ENCODE measurements around the gene CGAS. TPM values are rescaled to one million over a fixed set of nuclear protein-coding genes. Genes with fewer than 3 reads are reported as not detected.
A peak's percentile ranks its signal among the peaks of the same experiment; 100 is the strongest.
"Not testable (repeated sequence)": the region's sequence is repeated elsewhere in the genome, so short reads cannot be mapped to it uniquely, and the experiment has no call there.

CGAS gene
- total and polyA plus RNA-seq, 7 donors = 1.2 to 5.8 (median 5.0) TPM

- H3K4me1 ChIP-seq = peaks cover 0 to 11% (median 2%) of the 10 kb centered on the region in 4 donors
- H3K4me3 ChIP-seq = no peak overlapping the region
- 94% methylated on average over 3 of the region's 3 CpGs for WGBS, 2 donors
- TF ChIP-seq, protein P1, sequence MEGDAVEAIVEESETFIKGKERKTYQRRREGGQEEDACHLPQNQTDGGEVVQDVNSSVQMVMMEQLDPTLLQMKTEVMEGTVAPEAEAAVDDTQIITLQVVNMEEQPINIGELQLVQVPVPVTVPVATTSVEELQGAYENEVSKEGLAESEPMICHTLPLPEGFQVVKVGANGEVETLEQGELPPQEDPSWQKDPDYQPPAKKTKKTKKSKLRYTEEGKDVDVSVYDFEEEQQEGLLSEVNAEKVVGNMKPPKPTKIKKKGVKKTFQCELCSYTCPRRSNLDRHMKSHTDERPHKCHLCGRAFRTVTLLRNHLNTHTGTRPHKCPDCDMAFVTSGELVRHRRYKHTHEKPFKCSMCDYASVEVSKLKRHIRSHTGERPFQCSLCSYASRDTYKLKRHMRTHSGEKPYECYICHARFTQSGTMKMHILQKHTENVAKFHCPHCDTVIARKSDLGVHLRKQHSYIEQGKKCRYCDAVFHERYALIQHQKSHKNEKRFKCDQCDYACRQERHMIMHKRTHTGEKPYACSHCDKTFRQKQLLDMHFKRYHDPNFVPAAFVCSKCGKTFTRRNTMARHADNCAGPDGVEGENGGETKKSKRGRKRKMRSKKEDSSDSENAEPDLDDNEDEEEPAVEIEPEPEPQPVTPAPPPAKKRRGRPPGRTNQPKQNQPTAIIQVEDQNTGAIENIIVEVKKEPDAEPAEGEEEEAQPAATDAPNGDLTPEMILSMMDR (IDR thresholded peaks at IDR 0.05) = no peak
- no peak for TF ChIP-seq EP300 (IDR thresholded peaks at IDR 0.05)
- no peak for TF ChIP-seq POLR2AphosphoS5 (IDR thresholded peaks at IDR 0.05)
- no peak for TF ChIP-seq POLR2A (IDR thresholded peaks at IDR 0.05)
- no peak for DNase-seq
- H3K27me3 ChIP-seq = no peaks in the 10 kb centered on the region
- H3K9me3 ChIP-seq = no peaks in the 10 kb centered on the region
- no peaks in the 10 kb centered on the region for H3K36me3 ChIP-seq
- H3K27ac ChIP-seq = no peak overlapping the region
- intact Hi-C loops (cut with DNase I) = no loop called here
Observed at GRCh38 chr6:73393278-73393677, 58.8 kb downstream of the CGAS start.

- H3K27me3 ChIP-seq; H3K9me3 ChIP-seq; intact Hi-C loops (cut with DNase I); H3K27ac ChIP-seq; H3K4me3 ChIP-seq; DNase-seq; H3K36me3 ChIP-seq: not testable (repeated sequence)
- WGBS, 2 donors = 68 to 89% methylated on average over 4 of the region's 4 CpGs
- peaks cover 0 to 11% (median 2%) of the 10 kb centered on the region in 4 donors for H3K4me1 ChIP-seq
Observed at GRCh38 chr6:73392188-73392587, 59.9 kb downstream of the CGAS start.

DNA sequence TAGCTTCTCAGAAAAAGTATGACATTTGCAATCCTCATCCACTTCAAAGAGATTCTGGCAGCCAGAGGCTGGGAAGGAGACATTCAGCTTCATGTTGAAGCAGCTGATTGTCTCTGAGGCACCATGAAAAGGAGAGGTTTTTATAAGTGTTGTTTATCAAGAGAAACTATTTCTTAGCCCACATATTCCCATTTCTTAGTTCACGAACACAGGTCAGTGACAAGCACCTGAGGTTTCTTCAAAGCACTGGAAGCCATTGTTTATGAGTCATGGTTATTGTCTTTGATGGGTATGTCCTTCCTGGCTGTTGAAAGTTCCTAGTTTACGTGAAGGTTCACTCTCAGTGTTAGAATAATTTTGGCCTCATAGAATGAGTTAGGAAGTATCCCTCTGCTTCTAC lies 60.4 kb downstream of the CGAS start:
- Histone ChIP-seq H3K27me3 (no peaks in the 10 kb centered on the region), H3K9me3 (no peaks in the 10 kb centered on the region), H3K4me3 (no peak overlapping the region), H3K27ac (no peak overlapping the region), H3K4me1 (peaks cover 0 to 11% (median 2%) of the 10 kb centered on the region in 4 donors), H3K36me3 (no peaks in the 10 kb centered on the region)
- 69 to 81% methylated on average over 2 of the region's 2 CpGs for WGBS, 2 donors
- intact Hi-C loops (cut with DNase I) = no loop called here
- TF ChIP-seq, protein P1 (IDR thresholded peaks at IDR 0.05) = no peak
- TF ChIP-seq POLR2A (IDR thresholded peaks at IDR 0.05) (no peak), POLR2AphosphoS5 (IDR thresholded peaks at IDR 0.05) (no peak), EP300 (IDR thresholded peaks at IDR 0.05) (no peak)
- DNase-seq = no peak

- no peak overlapping the region for H3K4me3 ChIP-seq
- no peak overlapping the region for H3K27ac ChIP-seq
- TF ChIP-seq EP300 (IDR thresholded peaks at IDR 0.05) = no peak
- H3K9me3 ChIP-seq = no peaks in the 10 kb centered on the region
- no peaks in the 10 kb centered on the region for H3K27me3 ChIP-seq
- intact Hi-C loops (cut with DNase I) = no loop called here
- no peaks in the 10 kb centered on the region for H3K36me3 ChIP-seq
- DNase-seq = no peak
- H3K4me1 ChIP-seq = peaks cover 0 to 11% (median 2%) of the 10 kb centered on the region in 4 donors
- WGBS, 2 donors = 71 to 85% methylated on average over 10 of the region's 10 CpGs
Observed at GRCh38 chr6:73389854-73390253, 62.2 kb downstream of the CGAS start.

- H3K4me1 ChIP-seq = peaks cover 0 to 11% (median 2%) of the 10 kb centered on the region in 4 donors
- H3K27me3 ChIP-seq = no peaks in the 10 kb centered on the region
- 1 to 2% methylated on average over 38 of the region's 38 CpGs for WGBS, 2 donors
- peak overlapping the region in 2 of 4 donors; percentile 20 to 41 for H3K27ac ChIP-seq
- no peaks in the 10 kb centered on the region for H3K36me3 ChIP-seq
- DNase-seq = peak; percentile 67
- no peaks in the 10 kb centered on the region for H3K9me3 ChIP-seq
- TF ChIP-seq POLR2A (IDR thresholded peaks at IDR 0.05) = no peak
- no peak for TF ChIP-seq EP300 (IDR thresholded peaks at IDR 0.05)
- no peak for TF ChIP-seq POLR2AphosphoS5 (IDR thresholded peaks at IDR 0.05)
- TF ChIP-seq, protein P1 (IDR thresholded peaks at IDR 0.05) = peak in 2 of 4 experiments; percentile 25 to 54
- intact Hi-C loops (cut with DNase I) = no loop called here
- H3K4me3 ChIP-seq = peak overlapping the region; percentile 9 to 53 (median 44)
Observed at GRCh38 chr6:73388800-73389512, 63.1 kb downstream of the CGAS start.

DNA sequence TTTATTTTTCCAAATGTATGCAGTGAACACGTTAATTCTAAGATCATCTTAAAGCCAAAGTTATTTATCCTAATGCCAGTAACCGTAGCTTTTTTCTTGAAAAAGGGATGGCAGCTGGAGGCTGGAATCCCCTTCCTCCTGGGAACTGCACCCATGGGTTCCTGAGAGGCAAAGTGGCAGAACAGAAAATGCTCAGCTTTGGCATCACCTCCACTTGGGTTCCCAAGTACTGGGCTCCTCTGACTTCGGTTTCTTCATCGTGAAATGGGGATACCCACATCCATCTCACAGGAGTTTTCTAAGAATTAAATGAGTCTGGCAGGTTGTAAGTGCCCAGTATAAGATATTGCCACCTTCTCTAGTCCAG lies 63.7 kb downstream of the CGAS start:
- no peaks in the 10 kb centered on the region for H3K9me3 ChIP-seq
- H3K4me1 ChIP-seq = peaks cover 0 to 11% (median 2%) of the 10 kb centered on the region in 4 donors
- WGBS, 2 donors = 34 to 48% methylated on average over 4 of the region's 4 CpGs
- no peaks in the 10 kb centered on the region for H3K27me3 ChIP-seq
- no peak overlapping the region for H3K27ac ChIP-seq
- H3K36me3 ChIP-seq = no peaks in the 10 kb centered on the region
- peak overlapping the region; percentile 9 to 53 (median 44) for H3K4me3 ChIP-seq
- no peak for DNase-seq
- intact Hi-C loops (cut with DNase I) = no loop called here
- TF ChIP-seq, protein P1 (IDR thresholded peaks at IDR 0.05) = no peak
- TF ChIP-seq EP300 (IDR thresholded peaks at IDR 0.05) (no peak), POLR2AphosphoS5 (IDR thresholded peaks at IDR 0.05) (no peak), POLR2A (IDR thresholded peaks at IDR 0.05) (no peak)

Measured in sigmoid colon (tissue), 7 donors.